Endothelial cell of umbilical vein (primary cell): ENCODE measurements around the gene PHACTR1. TPM values are rescaled to one million over a fixed set of nuclear protein-coding genes. Genes with fewer than 3 reads are reported as not detected.

Experiments used
- BruUV-seq: library from RNA; stranded (reverse); fragments of 400-500 nt; replicated peaks from 2 replicates; lab custom pipeline; 2021; lab: Mats Ljungman, UMichigan
- CTCF ChIA-PET: fragments of 300-600, 350-600 bp; sonication (Branson Sonifier 250); formaldehyde crosslinking; loops from one replicate; lab custom pipeline; 2021; ENCODE audit warnings: antibody characterized with exemption, inconsistent platforms; lab: Charles Lee
- POLR2A ChIA-PET: fragments of 300-600, 350-600 bp; sonication (Branson Sonifier 250); formaldehyde crosslinking; loops from one replicate; lab custom pipeline; 2021; ENCODE audit warnings: antibody characterized with exemption, inconsistent platforms; lab: Charles Lee
- DNase-seq: peaks from one replicate; pipeline ENCODE4 v3.0.0-alpha.2; 2011; ENCODE audit warnings: low read depth, low spot score
- FAIRE-seq: peaks from 2 replicates; lab custom pipeline; 2011; peaks lifted over from hg19 to GRCh38; lab: Jason Lieb, UNC
- H2AFZ ChIP-seq: 2 replicates; pipeline ENCODE4 v1.6.0; 2012; ENCODE audit warnings: low read depth, low read length, control low read depth, inconsistent platforms
- H3K27ac ChIP-seq: 2 replicates; pipeline ENCODE4 v1.5.1; 2011; ENCODE audit warnings: low read depth, mild to moderate bottlenecking, control low read depth, low read length, moderate library complexity; ENCODE audit not compliant: insufficient read depth
- H3K27me3 ChIP-seq, 2 experiments: 2 replicates each; pipeline versions ENCODE4 v1.6.0 to v1.6.1; 2011; ENCODE audit warnings: low read length in 2 of 2, mixed read lengths in 1 of 2; ENCODE audit not compliant: control insufficient read depth in 2 of 2, insufficient read depth in 2 of 2
- H3K36me3 ChIP-seq, 2 experiments: 2 replicates in 1 of 2; 3 replicates in 1 of 2; pipeline ENCODE4 v1.5.1; 2011; ENCODE audit warnings: low read length in 2 of 2, mild to moderate bottlenecking in 1 of 2, moderate library complexity in 1 of 2; ENCODE audit not compliant: control insufficient read depth in 2 of 2, insufficient read depth in 2 of 2; ENCODE audit errors: extremely low read depth in 1 of 2
- H3K4me1 ChIP-seq: 3 replicates; pipeline ENCODE4 v1.5.1; 2011; ENCODE audit warnings: mild to moderate bottlenecking, low read length; ENCODE audit not compliant: control insufficient read depth, insufficient read depth; ENCODE audit errors: extremely low read depth
- H3K4me2 ChIP-seq: 2 replicates; pipeline ENCODE4 v1.6.1; 2011; ENCODE audit warnings: low read length, control low read depth, mixed read lengths; ENCODE audit not compliant: insufficient read depth
- H3K4me3 ChIP-seq, 3 experiments: fragments of 200-600 bp in 1 of 3; sonication (generic), shearing (Covaris generic) in 1 of 3; replicated peaks in 1 of 3; 2 replicates each; pipeline ENCODE4 v1.5.1; 2011 to 2016; ENCODE audit warnings: control low read depth in 3 of 3, low read length in 3 of 3, mild to moderate bottlenecking in 2 of 3, inconsistent platforms in 1 of 3, low read depth in 1 of 3, moderate library complexity in 1 of 3; ENCODE audit not compliant: insufficient read depth in 1 of 3
- H3K79me2 ChIP-seq: 2 replicates; pipeline ENCODE4 v1.6.0; 2012; ENCODE audit warnings: low read length, inconsistent platforms; ENCODE audit not compliant: control insufficient read depth, insufficient read depth
- H3K9ac ChIP-seq: replicated peaks from 2 replicates; pipeline ENCODE3; 2011; ENCODE audit warnings: low read length, control low read depth; ENCODE audit not compliant: insufficient read depth; ENCODE audit errors: extremely low read depth
- H3K9me1 ChIP-seq: replicated peaks from 3 replicates; pipeline ENCODE4 v1.6.0; 2011; ENCODE audit warnings: mild to moderate bottlenecking, low read length; ENCODE audit not compliant: control insufficient read depth, insufficient read depth; ENCODE audit errors: extremely low read depth
- H3K9me3 ChIP-seq: replicated peaks from 2 replicates; pipeline ENCODE4 v1.5.1; 2012; ENCODE audit warnings: low read length, inconsistent platforms; ENCODE audit not compliant: control insufficient read depth, insufficient read depth
- H4K20me1 ChIP-seq: replicated peaks from 2 replicates; pipeline ENCODE3; 2011; ENCODE audit warnings: mild to moderate bottlenecking, low read length; ENCODE audit not compliant: control insufficient read depth, insufficient read depth; ENCODE audit errors: extremely low read depth
- CTCF ChIP-seq, 2 donors: IDR thresholded peaks; 1 replicate in 1 of 2; 2 replicates in 1 of 2; pipeline ENCODE4 v1.5.1; 2011; ENCODE audit warnings: low read length in 2 of 2, mild to moderate bottlenecking in 2 of 2, moderate library complexity in 2 of 2, control low read depth in 1 of 2, inconsistent platforms in 1 of 2, low read depth in 1 of 2; ENCODE audit not compliant: insufficient read depth in 1 of 2; ENCODE audit errors: extremely low read depth in 1 of 2
- EZH2 ChIP-seq: IDR thresholded peaks from 2 replicates; pipeline ENCODE4 v1.6.1; 2012; ENCODE audit warnings: borderline replicate concordance, low read depth, mild to moderate bottlenecking, moderate library complexity, low read length, inconsistent platforms; ENCODE audit not compliant: severe bottlenecking
- FOS ChIP-seq: IDR thresholded peaks from 2 replicates; pipeline ENCODE4 v1.6.1; 2011; ENCODE audit warnings: mild to moderate bottlenecking, low read length, moderate library complexity, borderline replicate concordance; ENCODE audit not compliant: insufficient read depth
- GATA2 ChIP-seq: IDR thresholded peaks from 2 replicates; pipeline ENCODE4 v1.7.0; 2011; ENCODE audit warnings: low read depth, mild to moderate bottlenecking, moderate library complexity, mixed read lengths, low read length; ENCODE audit not compliant: insufficient read length, insufficient read depth
- JUN ChIP-seq: IDR thresholded peaks from 2 replicates; pipeline ENCODE4 v1.6.1; 2011; ENCODE audit warnings: borderline replicate concordance, low read depth; ENCODE audit not compliant: insufficient read length, insufficient read depth
- MAX ChIP-seq: IDR thresholded peaks from 2 replicates; pipeline ENCODE4 v1.6.1; 2011; ENCODE audit not compliant: insufficient read depth, insufficient read length
- MYC ChIP-seq: IDR thresholded peaks from one replicate; pipeline ENCODE4 v1.6.1; 2011; ENCODE audit warnings: mild to moderate bottlenecking, low read depth, low read length
- POLR2A ChIP-seq: IDR thresholded peaks from 2 replicates; pipeline ENCODE4 v1.6.1; 2012; ENCODE audit warnings: low read depth, mild to moderate bottlenecking, control low read depth, low read length
- POLR2AphosphoS5 ChIP-seq: IDR thresholded peaks from 2 replicates; pipeline ENCODE4 v1.6.1; 2012; ENCODE audit warnings: low read depth, mild to moderate bottlenecking, control low read depth, low read length, moderate library complexity; ENCODE audit not compliant: insufficient read depth
- dilution Hi-C: fragments of 300-500 bp; cut with MboI; formaldehyde crosslinking; loops from one replicate; pipeline ENCODE4 v1.15.0; 2019; ENCODE audit warnings: low sequenced_read_pairs; ENCODE audit not compliant: extremely low pct_ligation_motif_present
- intact Hi-C: fragments of 100-400 bp; cut with micrococcal nuclease; formaldehyde crosslinking; loops from one replicate; pipeline ENCODE4 v1.10.0; 2022
- polyA plus RNA-seq, 4 experiments: library from polyadenylated mRNA; depleted of rRNA in 3 of 4; stranded (reverse) in 3 of 4; unstranded in 1 of 4; fragments of >200 nt; gene quantifications; 2 replicates each; pipeline versions ENCODE4 v1.2.1 to v1.2.3, GENCODE V29; 2011 to 2012; ENCODE audit warnings: missing spikeins in 1 of 4
- total RNA-seq: library from RNA; stranded (reverse); gene quantifications from 2 replicates; pipeline ENCODE4 v1.2.3, GENCODE V29; 2021

Gene PHACTR1
- total and polyA plus RNA-seq, 2 donors (not counting 3 experiments of a cell fraction or from before 2014, with no cell fraction given) = 2.4 to 23.2 TPM

GRCh38 chr6:13184547-13184946, 468.0 kb downstream of the PHACTR1 start:
- CTCF ChIA-PET = no interaction called here
- no TSS peak for BruUV-seq
- intact Hi-C loops (no loop called here), dilution Hi-C loops (no loop called here)
- H3K9me1 ChIP-seq = no peaks in the 10 kb centered on the region
- no peak for TF ChIP-seq CTCF (IDR thresholded peaks at IDR 0.05; ENCODE audit: extremely low read depth in 1 of 2, insufficient read depth in 1 of 2, low read depth in 1 of 2, low read length in 2 of 2)
- TF ChIP-seq POLR2A = no peak
- TF ChIP-seq MAX = no peak
- TF ChIP-seq MYC = no peak
- no peak for TF ChIP-seq JUN
- TF ChIP-seq EZH2 = no peak
- no peak for TF ChIP-seq FOS
- TF ChIP-seq POLR2AphosphoS5 = no peak
- TF ChIP-seq GATA2 = no peak
- H3K9me3 ChIP-seq = no peaks in the 10 kb centered on the region
- no peaks in the 10 kb centered on the region for H3K27me3 ChIP-seq
- no peaks in the 10 kb centered on the region for H4K20me1 ChIP-seq
- H3K27ac ChIP-seq = no peak overlapping the region
- DNase-seq (no peak), FAIRE-seq (no peak)
- H3K9ac ChIP-seq = no peak overlapping the region
- no peak overlapping the region for H2AFZ ChIP-seq
- H3K4me1 ChIP-seq = no peaks in the 10 kb centered on the region
- no peaks in the 10 kb centered on the region for H3K79me2 ChIP-seq
- no peak overlapping the region for H3K4me3 ChIP-seq
- no peak overlapping the region for H3K4me2 ChIP-seq
- no peaks in the 10 kb centered on the region for H3K36me3 ChIP-seq
- POLR2A ChIA-PET = no interaction called here
